IMR-90 (cell line): ENCODE data around the gene HEPHL1. TPM values are rescaled to one million over a fixed set of nuclear protein-coding genes. Genes with fewer than 3 reads are reported as not detected.

Experiments used
- microRNA-seq, 2 experiments: library from miRNA; stranded (forward) in 1 of 2; unstranded in 1 of 2; fragments of 10-50 nt in 1 of 2; fragments of <30 nt in 1 of 2; gene quantifications in 1 of 2; microRNA quantifications in 1 of 2; one replicate each; pipeline versions ENCODE3 to v1.1.0; 2013 to 2020; ENCODE audit not compliant: insufficient read depth in 1 of 2, insufficient read length in 1 of 2, unreplicated experiment in 1 of 2
- polyA plus RNA-seq, 3 experiments: library from polyadenylated mRNA; depleted of rRNA; stranded (reverse); fragments of >200 nt; gene quantifications; 2 replicates each; pipeline ENCODE4 v1.2.3, GENCODE V29; 2012; ENCODE audit warnings: low replicate concordance in 1 of 3
- small RNA-seq, 5 experiments: library from RNA; depleted of rRNA; stranded (forward); fragments of <200 nt; gene quantifications; one replicate each; pipeline ENCODE3, GENCODE V24; 2012
- total RNA-seq: library from RNA; depleted of rRNA; stranded (reverse); fragments of >200 nt; gene quantifications from 2 replicates; pipeline ENCODE4 v1.2.3, GENCODE V29; 2012; rRNA removed

The HEPHL1 gene
- total and polyA plus RNA-seq, 2 of the 4 experiments (the other 2 are of a cell fraction) = under 0.01 to 0.02 TPM

Small RNA genes within 50 kb of the gene (microRNA-seq; reads per million reads assigned to microRNA genes)
- not detected for gene AP002795.1 (ENCODE audit: insufficient read depth, insufficient read length)

Small RNA genes within 50 kb of the gene (small RNA-seq; reads per million reads assigned to genes)
- 0 reads per million in 5 experiments for gene AP002795.1

Other genes with a start within 250 kb of the HEPHL1 start
- gene MED17, start 237.1 kb upstream of the HEPHL1 start, total RNA-seq = 23.3 and 34.7 TPM in 2 replicates
- 16.8 and 20.0 TPM in 2 replicates for gene MED17, start 237.1 kb upstream of the HEPHL1 start, polyA plus RNA-seq (2012; rRNA removed)
- gene VSTM5, start 170.7 kb upstream of the HEPHL1 start, total RNA-seq = 0.28 and 0.36 TPM in 2 replicates
- gene VSTM5, start 170.7 kb upstream of the HEPHL1 start, polyA plus RNA-seq (2012; rRNA removed) = 0.17 and 0.43 TPM in 2 replicates
- 70.3 and 70.8 TPM in 2 replicates for gene PANX1, start 107.5 kb downstream of the HEPHL1 start, total RNA-seq
- 26.3 and 29.8 TPM in 2 replicates for gene PANX1, start 107.5 kb downstream of the HEPHL1 start, polyA plus RNA-seq (2012; rRNA removed)